ENCODE results near the gene DERL3.

GRCh38 chr22:23826510-23827350, 12.1 kb downstream of the DERL3 start:
- TF ChIP-seq EZH2phosphoT487 (IDR thresholded peaks at IDR 0.05; ENCODE audit: insufficient read depth, low read depth) (no peak), EZH2 (IDR thresholded peaks at IDR 0.05; ENCODE audit: insufficient read depth, poor library complexity, severe bottlenecking) (no peak)

All from GM23248 (cell line).